Esophagus squamous epithelium (tissue), 5 donors: ENCODE results near the gene ITGA11. TPM values are rescaled to one million over a fixed set of nuclear protein-coding genes. Genes with fewer than 3 reads are reported as not detected.

Experiments used
- DNase-seq: peaks from one replicate; lab custom pipeline; 2025; lab: John Stamatoyannopoulos, UW
- H3K27ac ChIP-seq, 4 donors: fragments of 200-600 bp; sonication (generic); one replicate each; pipeline ENCODE4 v1.5.1; 2016 to 2019; ENCODE audit warnings: mild to moderate bottlenecking in 1 of 4
- H3K27me3 ChIP-seq, 4 donors: fragments of 200-600 bp; sonication (generic); 1 replicate in 3 of 4; 2 replicates in 1 of 4; pipeline versions ENCODE4 v1.5.1 to v1.6.0; 2017 to 2021; ENCODE audit warnings: antibody characterized with exemption in 1 of 4
- H3K36me3 ChIP-seq, 3 donors: fragments of 200-600 bp; sonication (generic); one replicate each; pipeline ENCODE4 v1.5.1; 2016 to 2019
- H3K4me1 ChIP-seq, 3 donors: fragments of 200-600 bp; sonication (generic); one replicate each; pipeline ENCODE4 v1.5.1; 2017 to 2019
- H3K4me3 ChIP-seq, 4 donors: fragments of 200-600 bp; sonication (generic); 1 replicate in 3 of 4; 2 replicates in 1 of 4; pipeline ENCODE4 v1.5.1; 2016 to 2019; ENCODE audit warnings: mild to moderate bottlenecking in 2 of 4, moderate library complexity in 1 of 4
- H3K9me3 ChIP-seq, 3 donors: fragments of 200-600 bp; sonication (generic); one replicate each; pipeline ENCODE4 v1.5.1; 2016 to 2019
- POLR2A ChIP-seq, 4 donors: fragments of 450-650 bp; IDR thresholded peaks; one replicate each; pipeline ENCODE4 v1.6.1; 2017; ENCODE audit warnings: antibody characterized with exemption in 4 of 4, mild to moderate bottlenecking in 4 of 4, moderate library complexity in 3 of 4
- WGBS, 2 donors: methylation state at CpG; one replicate each; pipeline ENCODE4 v1.1.5; 2018; 5-methylcytosine and 5-hydroxymethylcytosine counted together
- intact Hi-C: fragments of 100-400 bp; cut with DNase I; formaldehyde crosslinking; loops from one replicate; pipeline ENCODE4 v1.15.0; 2022
- total RNA-seq, 4 donors: library from RNA; depleted of rRNA; stranded (reverse); fragments of >200 nt; gene quantifications; one replicate each; pipeline ENCODE4 v1.1.0, GENCODE V29; 2016
- TF ChIP-seq, protein P1 (sequence below), 6 experiments: fragments of 450-650 bp in 4 of 6; fragments of 200-600 bp in 2 of 6; sonication (generic) in 2 of 6; IDR thresholded peaks; one replicate each; pipeline ENCODE4 v1.5.1; 2016 to 2019; ENCODE audit warnings: antibody characterized with exemption in 6 of 6, mild to moderate bottlenecking in 4 of 6, moderate library complexity in 4 of 6
- donor health status: DM: yes; HTN: yes; CAD: no.

Gene ITGA11
- total RNA-seq, 4 donors from 2014 or later, result 0.19 to 2.9 (median 0.81) TPM

- DNase-seq, result no peak
- Histone ChIP-seq H3K9me3 (no peaks in the 10 kb centered on the region), H3K27me3 (no peaks in the 10 kb centered on the region), H3K27ac (no peak overlapping the region), H3K4me1 (no peaks in the 10 kb centered on the region), H3K4me3 (no peak overlapping the region), H3K36me3 (no peaks in the 10 kb centered on the region)
- TF ChIP-seq POLR2A (IDR thresholded peaks at IDR 0.05), result no peak
- TF ChIP-seq, protein P1, sequence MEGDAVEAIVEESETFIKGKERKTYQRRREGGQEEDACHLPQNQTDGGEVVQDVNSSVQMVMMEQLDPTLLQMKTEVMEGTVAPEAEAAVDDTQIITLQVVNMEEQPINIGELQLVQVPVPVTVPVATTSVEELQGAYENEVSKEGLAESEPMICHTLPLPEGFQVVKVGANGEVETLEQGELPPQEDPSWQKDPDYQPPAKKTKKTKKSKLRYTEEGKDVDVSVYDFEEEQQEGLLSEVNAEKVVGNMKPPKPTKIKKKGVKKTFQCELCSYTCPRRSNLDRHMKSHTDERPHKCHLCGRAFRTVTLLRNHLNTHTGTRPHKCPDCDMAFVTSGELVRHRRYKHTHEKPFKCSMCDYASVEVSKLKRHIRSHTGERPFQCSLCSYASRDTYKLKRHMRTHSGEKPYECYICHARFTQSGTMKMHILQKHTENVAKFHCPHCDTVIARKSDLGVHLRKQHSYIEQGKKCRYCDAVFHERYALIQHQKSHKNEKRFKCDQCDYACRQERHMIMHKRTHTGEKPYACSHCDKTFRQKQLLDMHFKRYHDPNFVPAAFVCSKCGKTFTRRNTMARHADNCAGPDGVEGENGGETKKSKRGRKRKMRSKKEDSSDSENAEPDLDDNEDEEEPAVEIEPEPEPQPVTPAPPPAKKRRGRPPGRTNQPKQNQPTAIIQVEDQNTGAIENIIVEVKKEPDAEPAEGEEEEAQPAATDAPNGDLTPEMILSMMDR (IDR thresholded peaks at IDR 0.05), result no peak
- WGBS, 2 donors, result 20 to 63% methylated on average over 1 to 2 of the region's 2 CpGs
- intact Hi-C loops, result no loop called here
Measured at GRCh38 chr15:68374168-68374745, 57.7 kb downstream of the ITGA11 start.

DNA sequence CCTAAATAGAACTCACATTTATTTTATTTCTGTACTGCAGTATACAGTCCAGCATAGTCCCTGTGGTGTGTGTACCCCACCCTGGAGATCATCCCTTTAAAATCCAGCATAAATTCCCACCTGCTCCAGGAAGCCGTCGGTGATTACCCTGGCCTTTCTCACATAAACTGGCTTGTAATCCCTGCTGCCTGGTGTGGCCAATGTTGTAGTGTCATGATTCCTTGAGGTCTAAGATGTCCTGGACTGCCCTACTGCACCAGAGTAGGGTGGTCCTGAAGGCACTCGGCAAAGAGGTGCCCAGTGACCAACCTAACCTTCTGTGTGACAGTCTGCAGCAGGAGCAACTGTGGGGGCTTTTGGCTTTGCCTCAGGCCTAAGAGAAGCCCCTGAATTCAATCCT lies 58.9 kb downstream of the ITGA11 start:
- WGBS, 2 donors, result 58 to 100% methylated on average over 2 to 3 of the region's 3 CpGs
- DNase-seq, result no peak
- Histone ChIP-seq H3K27me3 (peaks cover 0 to 5% (median 0%) of the 10 kb centered on the region in 4 donors), H3K27ac (no peak overlapping the region), H3K4me1 (peaks cover 0 to 10% (median 0%) of the 10 kb centered on the region in 3 donors), H3K9me3 (no peaks in the 10 kb centered on the region), H3K36me3 (no peaks in the 10 kb centered on the region), H3K4me3 (no peak overlapping the region)
- TF ChIP-seq POLR2A (IDR thresholded peaks at IDR 0.05), result no peak
- TF ChIP-seq, protein P1 (IDR thresholded peaks at IDR 0.05), result no peak
- intact Hi-C loops, result no loop called here

DNA sequence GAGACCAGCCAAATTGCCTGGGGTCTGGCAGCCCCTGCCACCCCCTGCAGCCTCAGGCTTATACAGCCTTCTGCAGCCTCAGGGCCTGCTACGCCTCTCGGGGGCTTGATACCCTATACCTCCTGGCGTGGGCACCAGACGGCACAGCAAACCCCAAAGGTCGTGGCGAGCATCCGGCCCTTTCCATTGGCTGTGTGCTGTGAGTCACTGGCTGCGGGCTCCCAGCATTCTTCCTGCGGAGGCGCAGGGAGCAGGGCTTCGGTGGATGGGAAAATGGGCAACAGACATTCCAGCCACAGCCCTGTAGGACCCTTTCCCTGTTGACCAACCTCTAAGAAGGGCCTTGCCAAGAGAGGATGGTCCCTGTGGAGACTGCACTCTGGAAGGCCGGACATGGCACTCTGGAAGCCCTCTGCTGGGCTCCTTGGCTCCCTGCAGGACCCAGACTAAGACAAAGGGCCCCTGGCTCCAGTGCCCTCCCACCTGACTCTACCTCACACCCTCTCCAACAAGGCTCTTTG lies 59.6 kb downstream of the ITGA11 start:
- DNase-seq, result no peak
- no peak overlapping the region for H3K27ac ChIP-seq
- no peaks in the 10 kb centered on the region for H3K36me3 ChIP-seq
- no peaks in the 10 kb centered on the region for H3K9me3 ChIP-seq
- TF ChIP-seq POLR2A (IDR thresholded peaks at IDR 0.05), result no peak
- TF ChIP-seq, protein P1 (IDR thresholded peaks at IDR 0.05), result peak in 3 of 6 experiments; percentile 16 to 38 (median 18)
- 22 to 86% methylated on average over 1 to 7 of the region's 12 CpGs for WGBS, 2 donors
- intact Hi-C loops, result no loop called here
- H3K4me1 ChIP-seq, result peaks cover 0 to 14% (median 0%) of the 10 kb centered on the region in 3 donors
- H3K27me3 ChIP-seq, result peaks cover 0 to 6% (median 0%) of the 10 kb centered on the region in 4 donors
- no peak overlapping the region for H3K4me3 ChIP-seq

GRCh38 chr15:68371851-68372250 lies 60.1 kb downstream of the ITGA11 start:
- WGBS, 2 donors, result 61 to 100% methylated on average over 2 to 3 of the region's 4 CpGs
- H3K36me3 ChIP-seq, result no peaks in the 10 kb centered on the region
- intact Hi-C loops, result no loop called here
- no peak overlapping the region for H3K4me3 ChIP-seq
- DNase-seq, result no peak
- peaks cover 0 to 6% (median 0%) of the 10 kb centered on the region in 4 donors for H3K27me3 ChIP-seq
- TF ChIP-seq, protein P1 (IDR thresholded peaks at IDR 0.05), result no peak
- TF ChIP-seq POLR2A (IDR thresholded peaks at IDR 0.05), result no peak
- peaks cover 0 to 19% (median 0%) of the 10 kb centered on the region in 3 donors for H3K4me1 ChIP-seq
- no peak overlapping the region for H3K27ac ChIP-seq
- H3K9me3 ChIP-seq, result no peaks in the 10 kb centered on the region

DNA sequence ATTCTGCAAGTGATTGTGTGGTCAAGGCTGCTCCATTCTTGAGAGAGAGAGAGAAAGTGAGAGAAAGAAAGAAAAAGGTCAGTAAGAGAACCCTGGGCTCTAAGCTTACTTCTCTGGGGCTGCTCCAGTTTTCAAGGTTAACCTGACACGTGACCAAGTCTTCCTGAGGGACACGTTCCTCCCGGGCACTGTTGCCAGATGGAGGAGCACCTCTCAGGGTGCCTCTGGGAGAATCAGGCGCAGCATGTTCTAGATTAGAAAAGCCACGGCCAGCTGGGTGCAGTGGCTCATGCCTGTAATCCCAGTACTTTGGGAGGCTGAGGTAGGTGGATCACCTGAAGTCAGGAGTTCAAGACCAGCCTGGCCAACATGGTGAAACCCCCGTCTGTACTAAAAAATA lies 60.8 kb downstream of the ITGA11 start:
- H3K27me3 ChIP-seq, result peaks cover 0 to 6% (median 0%) of the 10 kb centered on the region in 4 donors
- WGBS, 2 donors, result 60 to 63% methylated on average over 6 of the region's 6 CpGs
- no peak overlapping the region for H3K4me3 ChIP-seq
- H3K4me1 ChIP-seq, result peaks cover 0 to 20% (median 0%) of the 10 kb centered on the region in 3 donors
- DNase-seq, result no peak
- H3K36me3 ChIP-seq, result no peaks in the 10 kb centered on the region
- intact Hi-C loops, result no loop called here
- H3K9me3 ChIP-seq, result no peaks in the 10 kb centered on the region
- TF ChIP-seq POLR2A (IDR thresholded peaks at IDR 0.05), result no peak
- TF ChIP-seq, protein P1 (IDR thresholded peaks at IDR 0.05), result no peak
- H3K27ac ChIP-seq, result no peak overlapping the region
